Measurements from ENCODE around the gene SDK1. TPM values are rescaled to one million over a fixed set of nuclear protein-coding genes. Genes with fewer than 3 reads are reported as not detected.

Gene SDK1
- total and polyA plus RNA-seq, 8 donors, result 1.6 to 11.2 (median 6.6) TPM

- TF ChIP-seq, protein P1, sequence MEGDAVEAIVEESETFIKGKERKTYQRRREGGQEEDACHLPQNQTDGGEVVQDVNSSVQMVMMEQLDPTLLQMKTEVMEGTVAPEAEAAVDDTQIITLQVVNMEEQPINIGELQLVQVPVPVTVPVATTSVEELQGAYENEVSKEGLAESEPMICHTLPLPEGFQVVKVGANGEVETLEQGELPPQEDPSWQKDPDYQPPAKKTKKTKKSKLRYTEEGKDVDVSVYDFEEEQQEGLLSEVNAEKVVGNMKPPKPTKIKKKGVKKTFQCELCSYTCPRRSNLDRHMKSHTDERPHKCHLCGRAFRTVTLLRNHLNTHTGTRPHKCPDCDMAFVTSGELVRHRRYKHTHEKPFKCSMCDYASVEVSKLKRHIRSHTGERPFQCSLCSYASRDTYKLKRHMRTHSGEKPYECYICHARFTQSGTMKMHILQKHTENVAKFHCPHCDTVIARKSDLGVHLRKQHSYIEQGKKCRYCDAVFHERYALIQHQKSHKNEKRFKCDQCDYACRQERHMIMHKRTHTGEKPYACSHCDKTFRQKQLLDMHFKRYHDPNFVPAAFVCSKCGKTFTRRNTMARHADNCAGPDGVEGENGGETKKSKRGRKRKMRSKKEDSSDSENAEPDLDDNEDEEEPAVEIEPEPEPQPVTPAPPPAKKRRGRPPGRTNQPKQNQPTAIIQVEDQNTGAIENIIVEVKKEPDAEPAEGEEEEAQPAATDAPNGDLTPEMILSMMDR (IDR thresholded peaks at IDR 0.05), result no peak
- TF ChIP-seq POLR2A (IDR thresholded peaks at IDR 0.05) (no peak), EP300 (IDR thresholded peaks at IDR 0.05) (no peak), POLR2AphosphoS5 (IDR thresholded peaks at IDR 0.05) (no peak)
- H3K4me3 ChIP-seq, result no peak overlapping the region
- no peak overlapping the region for H3K27ac ChIP-seq
- H3K36me3 ChIP-seq, result no peaks in the 10 kb centered on the region
- 81 to 86% (median 85%) methylated on average over 7 of the region's 7 CpGs for WGBS, 5 donors
- H3K9me3 ChIP-seq, result no peaks in the 10 kb centered on the region
- no peak for DNase-seq
- H3K4me1 ChIP-seq, result peaks cover 0 to 6% (median 0%) of the 10 kb centered on the region in 4 donors
- H3K27me3 ChIP-seq, result peaks cover 0 to 3% (median 0%) of the 10 kb centered on the region in 3 donors
- intact Hi-C loops (cut with DNase I; ENCODE audit: low total_unique reads), result no loop called here
Measured at GRCh38 chr7:3912291-3912690, 611.2 kb downstream of the SDK1 start.

DNA sequence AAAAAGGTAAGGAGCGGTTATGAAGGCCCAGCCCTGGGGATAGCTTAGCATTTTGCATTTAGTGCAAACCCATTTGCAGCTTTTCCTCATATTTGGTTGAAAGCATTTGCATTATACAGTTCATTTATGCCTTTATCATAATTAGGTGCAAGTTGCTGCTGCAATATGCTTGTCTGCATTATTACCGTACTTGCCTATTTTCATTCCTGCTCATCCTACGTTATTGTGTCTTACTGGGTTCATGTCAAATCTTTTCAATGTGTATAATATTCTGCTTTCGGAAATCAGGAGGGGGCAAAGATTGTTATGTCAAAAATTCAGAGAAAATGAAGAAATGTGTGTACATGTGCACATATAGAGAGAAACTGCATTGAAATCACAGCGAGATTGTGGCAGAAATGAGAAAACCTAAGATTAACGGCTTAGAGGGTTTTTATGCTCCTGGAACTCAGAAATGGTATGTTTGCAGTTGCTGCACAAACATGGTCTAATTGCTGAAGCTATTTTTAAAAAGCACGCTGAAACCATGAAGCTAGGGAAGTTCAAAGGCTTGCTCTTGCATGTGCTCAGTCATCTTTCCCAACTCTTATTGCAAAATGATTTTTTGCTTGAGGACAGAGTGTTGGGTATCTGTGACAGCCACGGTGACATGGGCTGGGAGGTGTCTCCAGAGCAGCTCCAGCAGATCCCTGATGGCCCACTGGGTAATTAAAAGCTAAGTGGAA lies 613.2 kb downstream of the SDK1 start:
- no peaks in the 10 kb centered on the region for H3K9me3 ChIP-seq
- no peaks in the 10 kb centered on the region for H3K36me3 ChIP-seq
- DNase-seq, result no peak
- no peak overlapping the region for H3K4me3 ChIP-seq
- intact Hi-C loops (cut with DNase I; ENCODE audit: low total_unique reads), result no loop called here
- H3K27me3 ChIP-seq, result peaks cover 0 to 2% (median 0%) of the 10 kb centered on the region in 3 donors
- TF ChIP-seq POLR2AphosphoS5 (IDR thresholded peaks at IDR 0.05) (no peak), EP300 (IDR thresholded peaks at IDR 0.05) (no peak), POLR2A (IDR thresholded peaks at IDR 0.05) (no peak)
- TF ChIP-seq, protein P1 (IDR thresholded peaks at IDR 0.05), result no peak
- WGBS, 5 donors, result 70 to 81% (median 77%) methylated on average over 8 of the region's 8 CpGs
- H3K27ac ChIP-seq, result no peak overlapping the region
- peaks cover 0 to 6% (median 0%) of the 10 kb centered on the region in 4 donors for H3K4me1 ChIP-seq

DNA sequence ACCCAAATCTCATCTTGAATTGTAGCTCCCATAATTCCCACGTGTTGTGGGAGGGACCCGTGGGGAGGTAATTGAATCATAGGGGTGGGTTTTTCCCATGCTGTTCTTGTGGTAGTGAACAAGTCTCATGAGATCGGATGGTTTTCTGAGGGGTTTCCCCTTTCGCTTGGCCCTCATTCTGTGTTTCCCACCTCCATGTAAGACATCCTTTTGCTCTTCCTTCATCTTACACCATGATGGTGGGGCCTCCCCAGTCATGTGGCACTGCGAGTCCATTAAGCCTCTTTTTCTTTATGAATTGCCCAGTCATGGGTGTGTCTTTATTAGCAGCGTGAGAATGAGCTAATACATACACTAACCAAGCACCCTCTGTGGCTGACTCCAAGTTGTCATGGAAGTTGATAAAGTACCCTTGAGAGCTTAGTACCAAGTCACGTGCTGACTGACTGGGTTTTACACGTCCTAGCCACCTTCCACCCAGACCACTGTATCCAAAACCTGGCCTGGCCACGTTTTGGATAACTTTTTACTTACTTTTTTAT lies 614.4 kb downstream of the SDK1 start:
- intact Hi-C loops (cut with DNase I; ENCODE audit: low total_unique reads), result no loop called here
- TF ChIP-seq, protein P1 (IDR thresholded peaks at IDR 0.05), result no peak
- TF ChIP-seq POLR2A (IDR thresholded peaks at IDR 0.05), result no peak
- TF ChIP-seq EP300 (IDR thresholded peaks at IDR 0.05), result no peak
- no peak for TF ChIP-seq POLR2AphosphoS5 (IDR thresholded peaks at IDR 0.05)
- Histone ChIP-seq H3K27me3 (no peaks in the 10 kb centered on the region), H3K36me3 (no peaks in the 10 kb centered on the region), H3K9me3 (no peaks in the 10 kb centered on the region), H3K4me1 (peaks cover 0 to 6% (median 0%) of the 10 kb centered on the region in 4 donors), H3K27ac (no peak overlapping the region), H3K4me3 (no peak overlapping the region)
- no peak for DNase-seq
- 75 to 88% (median 80%) methylated on average over 9 of the region's 9 CpGs for WGBS, 5 donors

GRCh38 chr7:3916146-3916545 lies 615.1 kb downstream of the SDK1 start:
- no peaks in the 10 kb centered on the region for H3K27me3 ChIP-seq
- DNase-seq, result peak in 1 of 2 donors; percentile 26
- no peak overlapping the region for H3K4me3 ChIP-seq
- no peak overlapping the region for H3K27ac ChIP-seq
- TF ChIP-seq POLR2AphosphoS5 (IDR thresholded peaks at IDR 0.05) (no peak), EP300 (IDR thresholded peaks at IDR 0.05) (no peak), POLR2A (IDR thresholded peaks at IDR 0.05) (no peak)
- TF ChIP-seq, protein P1 (IDR thresholded peaks at IDR 0.05), result no peak
- peaks cover 0 to 6% (median 0%) of the 10 kb centered on the region in 4 donors for H3K4me1 ChIP-seq
- 45 to 58% (median 53%) methylated on average over 1 of the region's 1 CpG for WGBS, 5 donors
- intact Hi-C loops (cut with DNase I; ENCODE audit: low total_unique reads), result no loop called here
- H3K9me3 ChIP-seq, result no peaks in the 10 kb centered on the region
- no peaks in the 10 kb centered on the region for H3K36me3 ChIP-seq
